NCI-H1417 (cell line): ENCODE results near the gene TNFSF8.
A peak's percentile ranks its signal among the peaks of the same experiment; 100 is the strongest.

Experiments
- DNase-seq, 3 experiments: peaks; one replicate each; lab custom pipeline; 2025; lab: John Stamatoyannopoulos, UW

The TNFSF8 gene

DNA sequence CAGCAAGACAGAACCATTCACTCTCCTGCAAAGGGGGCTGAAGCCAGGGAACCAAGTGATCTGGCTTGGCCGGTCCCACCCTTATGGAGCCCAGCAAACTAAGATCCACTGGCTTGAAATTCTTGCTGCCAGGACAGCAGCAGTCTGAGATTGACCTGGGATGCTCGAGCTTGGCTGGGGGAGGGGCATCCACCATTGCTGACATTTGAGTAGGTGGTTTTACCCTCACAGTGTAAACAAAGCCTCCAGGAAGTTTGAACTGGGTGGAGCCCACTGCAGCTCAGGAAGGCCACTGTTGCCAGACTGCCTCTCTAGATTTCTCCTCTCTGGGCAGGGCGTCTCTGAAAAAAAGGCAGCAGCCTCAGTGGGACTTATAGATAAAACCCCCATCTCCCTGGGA, 60.5 kb downstream of the TNFSF8 start:
- DNase-seq = peak in 2 of 3 experiments; percentile 25 to 27

DNA sequence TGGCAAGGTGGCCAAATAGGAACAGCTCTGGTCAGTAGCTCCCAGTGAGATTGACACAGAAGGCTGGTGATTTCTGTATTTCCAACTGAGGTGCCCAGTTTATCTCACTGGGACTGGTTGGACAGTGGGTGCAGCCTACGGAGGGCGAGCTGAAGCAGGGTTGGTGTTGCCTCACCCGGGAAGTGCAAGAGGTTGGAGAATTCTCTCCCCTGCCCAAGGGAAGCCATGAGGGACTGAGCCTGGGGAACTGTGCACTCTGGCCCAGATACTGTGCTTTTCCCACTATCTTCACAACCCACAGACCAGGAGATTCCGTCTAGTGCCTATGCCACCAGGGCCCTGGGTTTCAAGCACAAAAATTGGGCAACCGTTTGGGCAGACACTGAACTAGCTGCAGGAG, 61.0 kb downstream of the TNFSF8 start:
- no peak for DNase-seq

DNA sequence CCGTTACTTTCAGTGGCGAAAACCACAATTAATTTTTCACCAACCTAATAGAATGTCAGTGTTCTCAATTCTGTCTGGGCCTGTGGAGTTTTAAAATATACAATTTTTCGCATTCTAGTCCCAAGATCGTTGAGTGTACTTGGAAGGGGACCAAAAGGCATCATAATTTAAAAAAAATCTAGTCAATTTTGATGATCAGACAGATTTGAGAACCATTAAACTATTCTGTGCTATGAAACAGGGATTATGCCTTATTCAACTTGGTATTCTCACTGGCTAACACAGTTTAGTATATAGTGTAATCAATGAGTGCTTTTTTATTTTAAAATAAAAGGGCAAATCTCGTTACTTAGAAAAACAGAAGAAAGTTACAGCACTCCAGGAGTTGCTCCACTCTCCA, 63.1 kb downstream of the TNFSF8 start:
- no peak for DNase-seq

DNA sequence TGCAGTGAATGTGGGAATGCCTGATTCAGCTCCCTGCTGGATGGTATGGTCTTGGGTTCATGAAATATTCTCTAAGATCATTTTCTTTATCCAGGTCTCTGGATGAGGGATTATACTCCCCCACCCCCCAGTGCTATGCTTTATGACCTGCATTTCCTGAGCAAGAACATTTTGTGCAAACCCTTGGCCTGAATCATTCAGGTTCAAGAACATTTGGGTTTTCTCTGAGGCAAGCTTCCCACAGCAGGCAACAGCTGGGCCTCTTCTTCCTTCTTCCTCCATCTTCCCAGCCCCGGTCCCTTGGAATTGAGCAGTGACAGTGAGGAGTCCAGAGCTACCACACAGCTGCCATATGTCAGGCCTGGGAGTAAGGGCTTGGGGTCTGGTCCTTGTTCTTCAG, 65.9 kb downstream of the TNFSF8 start:
- DNase-seq = no peak

DNA sequence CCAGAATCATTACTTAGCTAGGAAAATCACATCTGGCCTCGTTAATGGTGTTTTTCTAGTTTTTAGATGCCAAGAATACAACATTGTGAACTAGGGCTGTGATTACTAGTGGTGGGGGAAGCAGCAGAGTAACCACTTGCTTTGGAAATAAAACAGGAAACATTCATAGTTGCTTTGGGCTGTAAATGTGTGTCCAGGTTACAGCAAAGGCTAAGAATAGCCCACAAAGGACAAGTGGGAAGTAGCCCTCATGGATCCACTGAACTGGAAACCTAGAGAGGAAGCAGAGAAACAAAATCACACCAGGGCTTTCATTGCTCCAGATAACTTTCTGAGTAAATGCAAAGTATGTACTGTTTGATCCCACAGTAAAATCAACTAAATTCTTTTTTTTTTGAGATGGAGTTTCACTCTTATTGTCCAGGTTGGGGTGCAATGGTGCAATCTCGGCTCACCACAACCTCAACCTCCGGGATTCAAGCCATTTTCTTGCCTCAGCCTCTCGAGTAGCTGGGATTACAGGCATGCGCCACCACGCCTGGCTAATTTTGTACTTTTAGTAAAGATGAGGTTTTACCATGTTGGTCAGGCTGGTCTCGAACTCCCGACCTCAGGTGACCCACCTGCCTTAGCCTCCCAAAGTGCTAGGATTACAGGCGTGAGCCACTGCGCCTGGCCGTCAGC, 68.3 kb downstream of the TNFSF8 start:
- peak in 2 of 3 experiments; percentile 20 to 21 for DNase-seq

DNA sequence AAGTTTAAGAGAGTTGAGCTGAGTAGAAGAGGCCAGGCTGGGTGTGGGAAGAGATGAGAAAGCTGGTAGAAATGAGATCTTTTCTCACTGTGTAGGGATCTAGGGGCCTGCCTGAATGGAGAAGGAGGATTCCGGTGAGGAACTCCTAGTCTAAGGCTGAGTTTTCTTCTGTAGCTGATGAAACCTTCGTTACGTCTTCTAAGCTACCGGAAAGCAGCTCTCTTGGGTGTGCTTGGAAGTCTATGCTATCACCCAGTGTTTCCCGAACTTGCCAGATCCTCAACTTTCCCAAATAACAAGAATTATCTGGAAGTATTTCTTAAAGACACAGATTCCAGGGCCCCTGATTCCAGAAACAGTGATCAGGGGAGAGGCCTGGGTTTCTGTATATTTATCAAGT, 69.1 kb downstream of the TNFSF8 start:
- no peak for DNase-seq

DNA sequence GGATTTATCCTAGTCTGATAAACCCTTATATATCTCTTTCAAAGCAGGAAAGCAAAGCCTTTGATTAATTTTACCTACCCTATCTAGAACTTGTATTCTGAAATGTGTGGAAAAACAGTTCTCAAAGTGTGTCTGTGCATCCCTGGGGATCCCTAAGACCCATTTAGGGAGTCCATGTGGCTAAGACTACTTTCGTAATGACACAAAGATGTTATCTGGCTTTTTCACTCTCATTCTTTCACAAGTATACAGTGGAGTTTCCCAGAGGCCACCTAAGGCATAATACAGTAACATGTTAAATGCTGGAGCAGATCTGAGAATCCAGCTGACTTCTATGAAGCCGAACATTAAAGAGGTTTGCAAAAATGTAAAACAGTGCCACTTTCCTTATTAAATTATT, 70.2 kb downstream of the TNFSF8 start:
- peak in 1 of 3 experiments; percentile 53 for DNase-seq

DNA sequence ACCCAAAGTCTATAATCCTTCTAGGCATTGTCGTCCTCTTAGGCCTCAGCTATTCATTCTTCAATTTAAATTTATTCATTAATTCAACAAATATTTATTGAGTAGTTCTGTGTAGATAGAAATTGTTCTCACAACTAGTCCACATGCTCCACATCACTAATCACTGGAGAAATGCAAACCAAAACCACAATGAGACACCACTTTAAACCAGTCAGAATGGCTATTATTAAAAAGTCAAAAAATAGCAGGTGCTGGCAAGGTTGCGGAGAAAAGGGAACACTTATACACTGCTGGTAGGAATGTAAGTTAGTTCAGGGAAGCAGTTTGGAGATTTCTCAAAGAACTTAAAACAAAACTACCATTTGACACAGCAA, 73.5 kb downstream of the TNFSF8 start:
- no peak for DNase-seq

DNA sequence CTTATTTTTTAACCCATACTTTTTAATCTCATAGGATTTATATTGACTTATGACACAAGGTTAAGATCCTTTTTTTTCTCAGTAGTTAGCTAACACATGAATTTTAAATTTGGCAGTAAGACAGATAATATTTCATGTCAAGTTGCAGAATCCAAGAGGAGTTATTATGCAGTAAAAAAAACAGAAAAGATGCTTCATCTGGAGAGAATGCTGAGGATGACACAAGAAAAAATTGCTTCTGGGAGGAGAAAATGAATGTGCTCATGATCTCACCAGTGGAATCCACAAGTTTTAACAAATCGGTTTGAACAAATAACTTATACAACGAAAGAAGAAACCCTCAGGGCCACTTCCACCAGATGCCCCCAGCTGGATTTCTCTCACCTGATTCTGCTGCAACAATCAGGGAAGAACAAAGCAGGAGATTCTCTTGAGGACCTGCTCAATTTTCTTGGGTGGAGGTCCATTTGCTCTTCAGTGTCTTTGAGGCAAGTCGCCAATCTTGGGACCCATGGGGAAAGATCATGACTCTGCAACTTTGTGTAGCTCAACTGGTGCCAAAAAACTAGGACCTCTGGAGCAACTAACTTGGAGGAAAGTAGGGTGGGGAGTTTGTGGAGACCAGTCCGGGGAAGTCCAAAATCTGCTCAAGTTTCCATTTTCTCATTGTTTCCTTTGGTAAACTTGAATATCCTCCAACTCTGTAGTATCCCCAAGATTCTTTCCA, 74.0 kb downstream of the TNFSF8 start:
- DNase-seq = no peak

DNA sequence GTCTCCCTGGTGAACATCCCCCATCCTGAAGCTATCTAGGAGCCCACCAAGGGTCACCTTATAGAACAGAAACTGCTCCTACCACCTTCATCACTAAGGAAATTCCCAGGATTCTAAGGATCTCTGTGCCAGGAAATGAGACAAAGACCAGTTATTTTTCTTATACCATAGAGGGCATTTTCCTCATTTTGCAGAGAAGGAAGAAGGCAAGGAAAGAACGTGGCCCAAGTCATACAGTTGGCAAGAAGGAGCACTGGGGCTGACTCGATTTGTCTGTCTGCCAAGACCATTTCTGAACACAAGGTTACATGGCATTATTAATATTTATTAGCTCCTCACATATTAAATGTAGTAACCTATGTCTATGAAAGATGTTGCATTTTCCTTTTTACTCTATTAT, 74.9 kb downstream of the TNFSF8 start:
- DNase-seq = no peak

DNA sequence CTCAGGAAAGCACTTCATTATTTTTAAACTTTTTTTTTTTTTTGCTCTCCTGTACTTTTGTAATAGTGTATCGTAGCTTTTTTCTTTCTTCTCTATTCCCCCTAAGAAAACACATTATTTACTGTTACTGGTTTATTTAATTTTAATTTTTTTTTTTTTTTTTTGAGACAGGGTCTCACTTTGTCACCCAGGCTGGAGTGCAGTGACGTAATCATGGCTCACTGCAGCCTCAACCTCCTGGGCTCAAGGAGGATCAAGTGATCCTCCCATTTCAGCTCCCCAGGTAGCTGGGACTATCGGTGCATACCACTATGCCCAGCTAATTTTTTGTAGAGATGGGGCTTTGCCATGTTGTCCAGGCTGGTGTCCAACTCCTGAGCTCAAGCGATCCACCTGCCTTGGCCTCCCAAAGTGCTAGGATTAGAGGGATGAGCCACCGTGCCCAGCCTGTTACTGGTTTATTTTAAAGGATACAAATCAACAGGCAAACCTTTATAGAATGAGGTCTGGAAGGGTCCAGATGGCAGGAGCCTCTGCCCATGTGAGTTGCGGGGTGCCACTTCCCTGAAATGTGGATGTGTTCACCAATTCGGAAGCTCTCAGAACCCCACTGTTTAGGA, 75.5 kb downstream of the TNFSF8 start:
- DNase-seq = no peak

DNA sequence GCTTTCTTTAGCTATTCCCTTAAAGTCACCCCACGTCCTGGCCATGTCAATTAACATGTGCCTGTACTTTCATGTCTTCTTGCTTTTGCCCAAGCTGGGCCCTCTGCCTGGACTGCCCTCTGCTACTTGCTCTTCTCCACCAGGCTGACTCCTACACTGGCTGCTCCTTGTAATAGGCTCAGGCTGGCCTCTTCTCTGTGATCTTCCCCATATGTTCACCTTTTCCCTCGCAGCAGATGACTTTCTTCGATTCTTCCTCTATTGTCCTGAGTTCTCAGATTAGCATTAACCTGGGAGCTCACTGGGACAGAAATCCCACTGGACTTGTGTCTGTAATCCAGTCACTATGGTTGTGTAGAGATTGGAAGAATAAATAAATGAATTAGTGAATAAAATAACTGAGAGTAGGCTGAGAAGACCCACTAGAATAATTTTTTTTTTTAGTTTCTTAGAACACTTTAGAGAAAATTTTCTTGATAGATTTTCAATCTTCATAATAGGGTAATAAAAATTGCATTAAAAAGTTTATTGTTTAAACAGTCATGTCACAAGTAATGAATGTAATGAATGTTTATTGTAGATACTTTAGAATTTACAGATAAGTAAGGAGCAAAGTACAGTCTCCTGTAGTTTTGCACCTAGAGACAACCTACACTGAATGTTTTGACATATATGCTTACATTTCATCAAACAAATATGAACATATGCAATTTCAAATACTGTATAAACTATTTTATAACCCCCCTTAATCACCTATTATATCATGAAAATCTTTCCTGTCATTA, 77.1 kb downstream of the TNFSF8 start:
- no peak for DNase-seq

DNA sequence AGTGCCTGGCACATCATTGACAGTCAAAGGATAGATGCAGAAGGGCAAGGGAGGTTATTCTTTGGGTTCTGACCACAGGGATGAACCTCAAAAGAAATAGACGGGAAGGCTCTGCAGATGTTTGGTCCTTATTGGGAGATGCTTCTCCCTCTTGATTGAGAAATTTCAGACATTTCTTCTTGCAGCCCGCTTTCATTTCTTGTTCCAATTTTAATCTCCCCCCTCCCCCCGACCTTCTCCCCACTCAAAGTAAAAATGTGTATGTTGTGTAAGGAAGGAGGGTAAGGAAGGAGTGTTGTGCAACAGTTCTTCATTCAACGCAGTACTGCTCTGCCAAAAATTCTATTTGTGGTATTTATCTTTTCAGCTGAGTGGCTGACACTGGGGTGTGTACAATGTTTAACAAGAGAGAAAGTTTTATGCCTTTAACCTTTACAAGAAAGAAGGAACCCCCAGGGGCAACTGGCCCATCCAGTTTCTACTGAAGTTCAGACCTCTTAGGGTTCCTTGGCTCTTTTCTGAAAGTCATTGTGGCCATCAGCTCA, 78.3 kb downstream of the TNFSF8 start:
- no peak for DNase-seq

DNA sequence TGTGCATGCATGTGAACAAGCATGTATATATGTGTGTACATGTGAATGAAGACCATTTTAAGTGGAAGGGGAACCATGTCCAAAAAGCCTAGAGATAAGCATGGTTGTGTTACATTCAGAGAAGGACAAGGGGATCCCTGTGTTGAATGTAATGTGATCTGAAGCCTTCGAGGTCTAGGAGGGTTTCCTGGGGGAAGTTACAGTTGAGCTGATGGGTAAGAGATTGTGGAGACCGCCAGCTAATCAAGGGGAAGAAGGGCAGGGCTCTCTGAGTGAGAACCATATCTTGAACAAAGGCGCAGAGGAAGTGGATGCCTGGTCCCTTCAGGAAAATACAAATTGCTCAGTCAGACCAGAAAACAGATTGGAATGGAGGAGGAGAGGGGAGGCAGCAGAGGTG, 79.1 kb downstream of the TNFSF8 start:
- DNase-seq = no peak
